Measurements from ENCODE around the gene BEGAIN. TPM values are rescaled to one million over a fixed set of nuclear protein-coding genes. Genes with fewer than 3 reads are reported as not detected.

The BEGAIN gene
- total and polyA plus RNA-seq, 8 donors, result 0.31 to 1.1 (median 0.83) TPM; not detected in 4

DNA sequence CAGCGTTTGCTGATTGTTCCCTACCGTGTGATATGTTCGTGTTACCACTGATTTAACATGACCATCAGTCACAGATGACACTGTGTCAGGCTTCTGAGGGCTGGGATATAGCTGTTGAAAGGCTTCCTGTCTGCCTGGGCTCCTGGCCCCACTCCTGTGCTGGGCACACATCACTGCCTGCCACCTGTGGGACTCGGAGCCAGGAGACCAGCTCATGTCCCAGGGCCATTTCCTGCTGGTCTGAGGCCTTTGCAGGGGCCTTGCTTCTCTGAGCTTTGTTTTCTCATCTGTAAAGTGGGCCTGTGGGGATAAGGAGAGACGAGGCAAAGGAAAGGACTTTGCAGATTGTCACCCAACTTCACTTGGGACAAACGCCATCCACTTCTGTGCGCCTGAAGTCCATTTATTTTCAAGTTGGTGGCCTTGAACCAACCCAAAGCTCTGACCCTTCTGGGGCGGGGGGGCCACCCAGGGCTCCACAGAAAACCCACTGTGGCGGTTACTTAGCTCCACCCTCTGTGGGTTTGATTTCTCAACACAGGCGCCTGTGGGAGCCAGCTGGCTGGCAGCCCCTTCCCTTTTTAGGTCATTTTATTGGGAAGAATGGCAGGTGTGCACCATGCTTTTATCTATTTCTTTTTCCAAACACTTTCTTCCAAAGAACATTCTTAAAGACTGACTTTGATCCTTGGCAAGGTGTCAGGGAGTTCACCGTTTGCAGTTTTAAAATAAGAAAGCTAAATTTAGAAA is 54.1 kb downstream of the BEGAIN start:
- no peak for TF ChIP-seq EP300 (IDR thresholded peaks at IDR 0.05)
- no peak for TF ChIP-seq POLR2AphosphoS5 (IDR thresholded peaks at IDR 0.05)
- TF ChIP-seq, protein P1, sequence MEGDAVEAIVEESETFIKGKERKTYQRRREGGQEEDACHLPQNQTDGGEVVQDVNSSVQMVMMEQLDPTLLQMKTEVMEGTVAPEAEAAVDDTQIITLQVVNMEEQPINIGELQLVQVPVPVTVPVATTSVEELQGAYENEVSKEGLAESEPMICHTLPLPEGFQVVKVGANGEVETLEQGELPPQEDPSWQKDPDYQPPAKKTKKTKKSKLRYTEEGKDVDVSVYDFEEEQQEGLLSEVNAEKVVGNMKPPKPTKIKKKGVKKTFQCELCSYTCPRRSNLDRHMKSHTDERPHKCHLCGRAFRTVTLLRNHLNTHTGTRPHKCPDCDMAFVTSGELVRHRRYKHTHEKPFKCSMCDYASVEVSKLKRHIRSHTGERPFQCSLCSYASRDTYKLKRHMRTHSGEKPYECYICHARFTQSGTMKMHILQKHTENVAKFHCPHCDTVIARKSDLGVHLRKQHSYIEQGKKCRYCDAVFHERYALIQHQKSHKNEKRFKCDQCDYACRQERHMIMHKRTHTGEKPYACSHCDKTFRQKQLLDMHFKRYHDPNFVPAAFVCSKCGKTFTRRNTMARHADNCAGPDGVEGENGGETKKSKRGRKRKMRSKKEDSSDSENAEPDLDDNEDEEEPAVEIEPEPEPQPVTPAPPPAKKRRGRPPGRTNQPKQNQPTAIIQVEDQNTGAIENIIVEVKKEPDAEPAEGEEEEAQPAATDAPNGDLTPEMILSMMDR (IDR thresholded peaks at IDR 0.05), result no peak
- TF ChIP-seq POLR2A (IDR thresholded peaks at IDR 0.05), result no peak
- peak; percentile 24 to 50 for DNase-seq
- 52 to 67% (median 66%) methylated on average over 11 of the region's 11 CpGs for WGBS, 5 donors
- H3K27me3 ChIP-seq, result no peaks in the 10 kb centered on the region
- no peaks in the 10 kb centered on the region for H3K9me3 ChIP-seq
- H3K36me3 ChIP-seq, result peaks cover 6 to 30% (median 28%) of the 10 kb centered on the region in 4 donors
- intact Hi-C loops (cut with DNase I; ENCODE audit: low total_unique reads), result no loop called here
- H3K4me1 ChIP-seq, result peaks cover 0 to 15% (median 13%) of the 10 kb centered on the region in 4 donors
- H3K27ac ChIP-seq, result peak overlapping the region in 1 of 5 donors; percentile 16
- no peak overlapping the region for H3K4me3 ChIP-seq

DNA sequence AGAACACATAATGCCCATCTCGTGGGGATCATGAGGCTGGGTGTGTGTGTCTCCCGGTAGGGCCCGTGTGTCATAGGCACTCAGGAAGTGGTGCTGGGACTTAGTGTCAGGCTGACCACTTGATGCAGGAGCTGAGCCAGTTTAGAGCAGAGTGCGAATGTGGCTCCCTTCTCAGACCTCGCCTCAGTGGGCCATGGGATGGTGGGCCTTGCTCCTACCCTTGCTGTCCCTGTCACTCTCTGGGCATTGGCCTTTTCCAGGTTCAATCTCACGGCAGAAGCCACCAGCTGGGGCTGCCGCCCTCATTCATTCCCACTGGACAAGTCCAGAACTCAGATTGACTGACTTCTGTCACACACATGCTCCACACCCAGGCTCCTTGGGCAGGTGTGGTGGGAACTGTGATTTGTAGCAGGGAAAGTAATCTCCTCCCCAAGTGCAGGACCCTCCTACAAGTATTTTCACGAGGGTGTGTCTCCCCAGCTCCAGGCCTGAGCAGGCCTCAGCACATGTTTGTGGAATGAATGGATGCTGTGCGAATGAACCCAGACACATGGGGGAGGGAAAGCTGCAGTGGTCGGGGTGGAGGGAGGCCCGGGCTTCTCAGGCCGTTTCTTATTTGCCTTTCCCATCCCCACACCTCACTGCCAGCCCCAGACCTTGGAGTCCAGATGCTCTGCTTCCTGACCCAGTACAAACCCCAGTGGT is 54.9 kb downstream of the BEGAIN start:
- WGBS, 5 donors, result 70 to 84% (median 77%) methylated on average over 10 to 12 of the region's 12 CpGs
- TF ChIP-seq EP300 (IDR thresholded peaks at IDR 0.05) (no peak), POLR2AphosphoS5 (IDR thresholded peaks at IDR 0.05) (no peak), POLR2A (IDR thresholded peaks at IDR 0.05) (no peak)
- TF ChIP-seq, protein P1 (IDR thresholded peaks at IDR 0.05), result no peak

DNA sequence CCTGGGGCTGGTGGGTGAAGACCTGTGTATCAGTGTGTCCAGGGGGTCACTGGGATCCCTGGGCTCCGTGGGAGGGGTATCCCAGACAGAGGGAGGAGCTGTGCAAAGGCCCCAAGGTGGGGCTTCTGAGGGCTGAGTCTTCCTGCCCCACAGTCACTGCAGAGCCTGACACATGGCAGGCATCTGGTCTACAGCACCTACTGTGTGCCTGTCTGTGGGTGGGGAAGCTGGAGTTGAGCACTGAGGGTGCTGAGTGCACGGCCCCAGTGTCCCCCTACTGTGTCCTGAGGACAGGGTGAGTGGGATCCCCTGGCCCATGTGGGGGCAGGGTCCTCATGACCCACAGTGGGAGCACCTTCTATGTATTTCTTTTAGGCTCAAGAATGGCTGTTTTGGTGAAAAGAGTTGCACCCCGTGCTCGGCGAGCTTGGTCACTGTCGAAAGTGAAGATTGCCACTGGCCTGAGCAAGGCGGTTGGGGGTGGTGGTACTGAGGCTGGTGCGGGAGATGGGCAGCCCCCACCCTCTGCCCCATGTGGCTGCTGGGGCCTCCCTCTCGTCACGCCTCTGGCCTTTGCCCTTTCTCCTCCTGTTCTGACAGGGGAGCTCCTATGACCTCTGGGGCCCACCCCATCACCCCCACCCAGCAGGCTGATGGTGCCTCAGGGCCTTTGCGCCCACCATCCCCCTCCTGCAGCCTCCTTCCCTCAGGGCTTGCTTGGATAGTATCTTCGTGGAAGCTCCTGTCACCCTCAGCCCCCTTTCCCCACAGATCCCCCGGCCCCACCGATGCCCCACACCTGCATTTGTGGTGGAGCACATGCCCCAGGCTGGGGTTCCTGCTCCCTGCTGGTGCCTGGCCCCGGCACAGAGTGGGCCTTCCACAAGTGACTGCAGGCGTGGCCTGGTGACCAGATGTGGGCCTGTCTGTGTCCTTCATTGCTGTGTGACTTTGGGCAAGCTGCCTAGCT is 55.8 kb downstream of the BEGAIN start:
- Histone ChIP-seq H3K27ac (no peak overlapping the region), H3K4me3 (no peak overlapping the region), H3K9me3 (no peaks in the 10 kb centered on the region), H3K27me3 (no peaks in the 10 kb centered on the region), H3K4me1 (peaks cover 0 to 15% (median 13%) of the 10 kb centered on the region in 4 donors), H3K36me3 (peaks cover 13 to 47% (median 43%) of the 10 kb centered on the region in 4 donors)
- peak; percentile 0 to 17 for DNase-seq
- WGBS, 5 donors, result 90 to 93% (median 91%) methylated on average over 7 to 16 of the region's 16 CpGs
- intact Hi-C loops (cut with DNase I; ENCODE audit: low total_unique reads), result no loop called here
- TF ChIP-seq POLR2A (IDR thresholded peaks at IDR 0.05) (no peak), POLR2AphosphoS5 (IDR thresholded peaks at IDR 0.05) (no peak), EP300 (IDR thresholded peaks at IDR 0.05) (no peak)
- TF ChIP-seq, protein P1 (IDR thresholded peaks at IDR 0.05), result no peak

More for the DNA sequence above, 54.9 kb downstream of the BEGAIN start:
- DNase-seq, result peak; percentile 10 to 22
- no peaks in the 10 kb centered on the region for H3K9me3 ChIP-seq
- intact Hi-C loops (cut with DNase I; ENCODE audit: low total_unique reads), result no loop called here
- no peak overlapping the region for H3K27ac ChIP-seq
- no peak overlapping the region for H3K4me3 ChIP-seq
- no peaks in the 10 kb centered on the region for H3K27me3 ChIP-seq
- H3K4me1 ChIP-seq, result peaks cover 0 to 15% (median 13%) of the 10 kb centered on the region in 4 donors
- H3K36me3 ChIP-seq, result peaks cover 6 to 38% (median 34%) of the 10 kb centered on the region in 4 donors
